IPS DF 6.9 (cell line): ENCODE measurements around the gene CHPT1.
"Not testable (repeated sequence)": the region's sequence is repeated elsewhere in the genome, so short reads cannot be mapped to it uniquely, and the experiment has no call there.

Source experiments
- DNase-seq: peaks from one replicate; pipeline ENCODE4 v3.0.0-alpha.2; 2013; ENCODE audit warnings: low read depth, low spot score
- H3K27ac ChIP-seq: one replicate; pipeline ENCODE4 v1.5.1; 2013; ENCODE audit warnings: low read length, control low read depth
- H3K27me3 ChIP-seq: 2 replicates; pipeline ENCODE4 v1.6.1; 2013; ENCODE audit warnings: mild to moderate bottlenecking, low read length; ENCODE audit not compliant: control insufficient read depth, insufficient read depth
- H3K36me3 ChIP-seq: 2 replicates; pipeline ENCODE4 v1.6.1; 2013; ENCODE audit warnings: low read length; ENCODE audit not compliant: control insufficient read depth, insufficient read depth
- H3K4me1 ChIP-seq: 2 replicates; pipeline ENCODE4 v1.6.1; 2013; ENCODE audit warnings: low read length; ENCODE audit not compliant: control insufficient read depth, insufficient read depth
- H3K4me3 ChIP-seq: 2 replicates; pipeline ENCODE4 v1.5.1; 2013; ENCODE audit warnings: mild to moderate bottlenecking, low read length
- H3K9me3 ChIP-seq: 2 replicates; pipeline ENCODE4 v1.6.1; 2013; ENCODE audit warnings: low read length, inconsistent platforms; ENCODE audit not compliant: control insufficient read depth, insufficient read depth
- WGBS: extraction: QIAGEN DNeasy Blood & Tissue Kit; methylation state at CpG from one replicate; pipeline ENCODE4 v1.1.7; 2013; ENCODE audit warnings: mixed read lengths, missing lambda C conversion rate; ENCODE audit not compliant: insufficient read length, insufficient coverage; 5-methylcytosine and 5-hydroxymethylcytosine counted together

Gene CHPT1

DNA sequence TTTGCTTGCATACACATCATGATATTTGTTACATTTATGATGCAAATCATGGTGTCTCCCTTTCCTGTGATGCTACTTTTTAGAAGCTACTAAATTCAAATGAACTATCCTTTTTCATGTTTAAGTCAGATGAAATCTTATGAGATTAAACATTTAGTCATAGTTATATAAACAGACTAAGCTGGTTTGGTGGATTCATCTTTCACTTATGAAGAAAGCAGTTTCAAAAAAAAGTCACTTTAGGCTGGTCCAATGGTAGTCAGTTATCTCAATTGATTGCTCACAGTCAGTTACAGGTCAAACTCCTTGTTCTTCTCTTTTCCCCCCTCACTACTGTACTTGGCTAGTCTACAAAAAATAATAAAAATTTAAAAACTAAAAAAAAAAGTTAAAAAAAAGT is 22.1 kb downstream of the CHPT1 start:
- Histone ChIP-seq H3K27me3 (no peaks in the 10 kb centered on the region), H3K36me3 (no peaks in the 10 kb centered on the region), H3K4me1 (no peaks in the 10 kb centered on the region), H3K9me3 (no peaks in the 10 kb centered on the region), H3K27ac (no peak overlapping the region), H3K4me3 (no peak overlapping the region)
- DNase-seq: no peak

DNA sequence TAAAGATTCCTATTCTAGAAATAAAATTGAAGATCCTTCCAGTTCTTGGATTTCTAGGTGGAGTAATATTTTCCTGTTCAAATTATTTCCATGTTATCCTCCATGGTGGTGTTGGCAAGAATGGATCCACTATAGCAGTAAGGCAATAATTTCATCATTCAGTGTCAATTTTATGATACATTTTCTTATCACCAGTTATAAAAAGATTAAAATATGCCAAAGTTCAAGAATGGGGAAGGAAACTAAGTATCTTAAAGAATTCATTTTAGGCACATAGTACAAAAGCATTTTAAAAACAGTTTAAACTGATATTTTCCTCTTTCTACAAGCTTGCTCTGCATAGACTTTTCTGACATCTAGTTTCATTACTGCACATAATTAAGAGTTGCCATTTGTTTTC is 22.7 kb downstream of the CHPT1 start:
- H3K9me3 ChIP-seq: no peaks in the 10 kb centered on the region
- H3K4me3 ChIP-seq: no peak overlapping the region
- H3K4me1 ChIP-seq: no peaks in the 10 kb centered on the region
- DNase-seq: no peak
- H3K27me3 ChIP-seq: no peaks in the 10 kb centered on the region
- no peaks in the 10 kb centered on the region for H3K36me3 ChIP-seq
- H3K27ac ChIP-seq: no peak overlapping the region

GRCh38 chr12:101722392-101722791 is 25.0 kb downstream of the CHPT1 start:
- WGBS: no CpG with 5 or more reads among the region's 4 CpGs
- no peaks in the 10 kb centered on the region for H3K27me3 ChIP-seq
- no peaks in the 10 kb centered on the region for H3K36me3 ChIP-seq
- H3K4me3 ChIP-seq: no peak overlapping the region
- DNase-seq: no peak
- no peaks in the 10 kb centered on the region for H3K4me1 ChIP-seq
- H3K27ac ChIP-seq: no peak overlapping the region
- no peaks in the 10 kb centered on the region for H3K9me3 ChIP-seq

DNA sequence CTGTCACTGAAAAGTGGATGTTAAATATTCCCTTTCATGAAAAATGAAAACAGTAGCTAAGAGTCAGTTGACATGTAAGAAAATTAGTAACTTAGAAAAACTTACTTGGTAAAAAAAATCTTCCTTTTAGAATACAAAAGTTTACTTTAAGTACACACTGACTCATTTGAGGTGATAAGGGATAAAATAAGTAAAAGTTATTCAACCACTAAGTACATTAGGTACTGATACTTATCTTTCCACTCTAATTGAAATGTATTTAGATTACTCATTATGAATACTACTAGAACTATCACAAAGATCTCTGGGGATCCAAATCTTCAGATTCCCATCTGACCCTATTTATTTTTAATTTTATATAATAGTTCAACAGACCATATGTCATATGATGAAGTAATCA is 29.7 kb downstream of the CHPT1 start:
- no peak overlapping the region for H3K27ac ChIP-seq
- no peaks in the 10 kb centered on the region for H3K4me1 ChIP-seq
- no peak for DNase-seq
- H3K9me3 ChIP-seq: no peaks in the 10 kb centered on the region
- no peaks in the 10 kb centered on the region for H3K36me3 ChIP-seq
- no peaks in the 10 kb centered on the region for H3K27me3 ChIP-seq
- H3K4me3 ChIP-seq: no peak overlapping the region

DNA sequence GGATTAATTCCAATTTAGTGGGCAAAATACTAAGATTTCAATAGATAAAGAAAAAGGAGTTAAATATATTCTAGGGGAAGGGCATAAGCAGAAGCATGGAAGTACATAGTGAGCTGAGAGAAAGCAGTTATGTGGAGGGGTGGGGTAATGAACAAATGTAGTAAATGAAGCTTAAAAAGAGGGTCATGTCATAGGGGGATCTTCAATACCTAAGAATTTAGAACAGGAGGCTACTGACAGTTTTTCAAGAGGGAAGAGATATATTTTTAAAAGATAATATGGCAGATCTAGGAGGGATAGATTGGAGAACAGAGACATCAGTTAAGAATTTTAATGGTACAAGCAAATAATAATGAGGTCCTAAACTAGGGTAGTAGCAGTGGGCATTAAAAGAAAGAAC is 32.4 kb downstream of the CHPT1 start:
- no peak for DNase-seq
- Histone ChIP-seq H3K9me3 (no peaks in the 10 kb centered on the region), H3K27me3 (no peaks in the 10 kb centered on the region), H3K4me3 (no peak overlapping the region), H3K27ac (no peak overlapping the region), H3K4me1 (no peaks in the 10 kb centered on the region), H3K36me3 (no peaks in the 10 kb centered on the region)

DNA sequence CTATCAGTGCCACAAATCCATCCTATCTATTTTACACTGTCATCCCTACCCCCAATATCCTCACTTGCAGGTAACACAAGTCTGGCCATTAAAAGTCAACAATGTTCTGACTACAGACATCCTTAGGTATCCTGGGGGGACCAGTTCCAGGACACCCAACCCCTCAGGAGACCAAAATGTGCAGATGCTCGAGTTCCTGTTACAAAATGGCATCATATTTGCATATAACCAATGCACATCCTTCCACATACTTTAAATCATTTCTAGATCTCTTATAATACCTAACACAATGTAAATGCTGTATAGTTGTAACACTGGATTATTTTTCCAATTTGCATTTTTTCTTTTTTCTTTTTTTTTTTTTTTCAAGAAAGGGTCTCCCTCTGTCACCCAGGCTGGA is 34.9 kb downstream of the CHPT1 start:
- no peak for DNase-seq
- no CpG with 5 or more reads among the region's 1 CpG for WGBS
- H3K36me3 ChIP-seq: no peaks in the 10 kb centered on the region
- H3K4me3 ChIP-seq: no peak overlapping the region
- no peak overlapping the region for H3K27ac ChIP-seq
- H3K4me1 ChIP-seq: no peaks in the 10 kb centered on the region
- no peaks in the 10 kb centered on the region for H3K27me3 ChIP-seq
- H3K9me3 ChIP-seq: no peaks in the 10 kb centered on the region

DNA sequence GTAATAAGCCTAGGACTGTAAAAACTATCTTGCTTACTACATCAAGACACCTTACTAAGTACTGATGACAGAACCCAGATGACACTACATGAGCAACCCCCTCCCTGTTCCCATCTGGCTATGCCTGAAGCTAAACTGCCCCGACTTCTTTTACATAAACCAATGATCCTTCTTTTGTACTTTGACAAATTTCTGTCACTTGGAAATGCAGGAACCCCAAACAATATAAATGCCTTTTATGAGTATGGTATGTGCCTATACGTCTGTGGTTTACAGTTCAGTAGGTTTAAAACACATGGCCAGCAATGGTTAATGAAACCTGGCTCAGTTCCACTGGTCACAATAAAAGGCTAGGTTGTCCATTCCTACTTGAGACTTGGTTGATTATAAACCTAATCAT is 35.7 kb downstream of the CHPT1 start:
- Histone ChIP-seq H3K4me3 (no peak overlapping the region), H3K27me3 (no peaks in the 10 kb centered on the region), H3K9me3 (no peaks in the 10 kb centered on the region), H3K27ac (no peak overlapping the region), H3K36me3 (no peaks in the 10 kb centered on the region; the same call in 1 of the 2 replicates), H3K4me1 (no peaks in the 10 kb centered on the region)
- no CpG with 5 or more reads among the region's 2 CpGs for WGBS
- DNase-seq: no peak

DNA sequence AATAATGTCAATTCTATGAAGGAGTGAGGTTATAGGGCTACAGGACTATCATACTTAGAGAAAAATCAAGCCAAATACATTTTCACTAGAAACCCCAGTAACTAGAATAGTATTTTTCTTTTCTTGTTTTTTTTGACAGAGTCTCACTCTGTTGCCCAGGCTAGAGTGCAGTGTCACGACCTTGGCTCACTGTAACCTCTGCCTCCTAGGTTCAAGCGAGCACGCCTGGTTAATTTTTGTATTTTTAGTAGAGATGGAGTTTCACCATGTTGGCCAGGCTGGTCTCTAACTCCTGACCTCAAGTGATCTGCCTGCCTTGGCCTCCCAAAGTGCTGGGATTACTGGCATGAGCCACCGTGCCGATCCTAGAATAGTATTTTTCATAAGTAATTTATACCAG is 37.0 kb downstream of the CHPT1 start:
- H3K36me3 ChIP-seq, H3K27ac ChIP-seq, H3K4me1 ChIP-seq, H3K27me3 ChIP-seq, DNase-seq, H3K4me3 ChIP-seq, H3K9me3 ChIP-seq: not testable (repeated sequence)
- no CpG with 5 or more reads among the region's 5 CpGs for WGBS

- H3K9me3 ChIP-seq: no peaks in the 10 kb centered on the region
- H3K27me3 ChIP-seq: no peaks in the 10 kb centered on the region
- no CpG with 5 or more reads among the region's 6 CpGs for WGBS
- no peak overlapping the region for H3K4me3 ChIP-seq
- H3K27ac ChIP-seq: no peak overlapping the region
- H3K36me3 ChIP-seq: no peaks in the 10 kb centered on the region; the same call in 1 of the 2 replicates
- no peaks in the 10 kb centered on the region for H3K4me1 ChIP-seq
- no peak for DNase-seq
These were observed 40.0 kb downstream of the CHPT1 start for GRCh38 chr12:101737476-101737875.

DNA sequence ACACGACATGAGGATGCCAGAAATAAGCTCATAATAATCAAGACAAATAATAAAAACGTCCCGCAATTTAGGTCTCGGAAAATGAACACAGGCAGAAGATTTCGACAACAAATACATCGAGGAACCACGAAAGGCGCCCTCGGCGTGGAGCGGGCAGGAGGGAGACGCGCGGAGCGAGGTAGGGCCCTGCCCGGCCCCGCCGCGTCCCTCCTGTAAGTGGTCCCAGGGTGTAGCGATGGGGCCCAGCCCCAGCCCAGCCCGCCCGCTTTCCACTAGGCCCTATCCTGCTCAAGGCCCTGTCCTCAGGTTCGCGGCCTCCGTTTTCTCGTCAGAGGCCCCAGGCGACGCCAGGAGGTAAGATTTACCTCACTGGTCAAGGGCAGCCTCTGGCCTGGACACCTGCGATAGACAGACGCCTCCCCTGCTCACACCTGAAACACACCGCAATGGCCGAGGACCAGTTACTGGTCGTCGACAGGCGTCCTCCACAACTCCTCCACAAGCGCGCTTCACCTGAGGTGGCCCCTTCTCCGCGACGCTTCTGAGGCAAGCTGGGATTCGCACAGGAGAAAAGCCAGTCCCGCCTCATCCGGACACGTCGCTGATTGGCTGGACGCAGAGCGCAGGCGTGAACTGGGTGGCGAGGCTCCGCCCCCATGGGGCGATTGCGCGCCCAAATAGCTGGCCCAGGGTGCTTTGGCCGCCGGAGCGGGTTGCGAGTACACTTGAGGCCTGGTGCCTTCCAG is 41.7 kb downstream of the CHPT1 start, which contains the start of gene SYCP3:
Gene SYCP3, minus strand, starts transcription at position 543 of the 746 bp plus-strand sequence. CDS start 1,527 bp downstream, outside the sequence.
- no peaks in the 10 kb centered on the region for H3K27me3 ChIP-seq
- no peak for DNase-seq
- no peaks in the 10 kb centered on the region; the same call in 1 of the 2 replicates for H3K36me3 ChIP-seq
- no peak within 1 kb of the TSS for H3K4me3 ChIP-seq
- WGBS: no CpG with 5 or more reads among the region's 57 CpGs
- H3K27ac ChIP-seq: no peak within 1 kb of the TSS
- H3K9me3 ChIP-seq: no peaks in the 10 kb centered on the region
- H3K4me1 ChIP-seq: no peaks in the 10 kb centered on the region

GRCh38 chr12:101740566-101740965 is 43.1 kb downstream of the CHPT1 start:
- H3K9me3 ChIP-seq: no peaks in the 10 kb centered on the region
- H3K4me3 ChIP-seq: no peak overlapping the region
- H3K4me1 ChIP-seq: no peaks in the 10 kb centered on the region
- no peak for DNase-seq
- peaks cover 2% of the 10 kb centered on the region; the same call in 1 of the 2 replicates for H3K36me3 ChIP-seq
- WGBS: no CpG with 5 or more reads among the region's 5 CpGs
- H3K27me3 ChIP-seq: no peaks in the 10 kb centered on the region
- no peak overlapping the region for H3K27ac ChIP-seq
